GM12878 (cell line): ENCODE results near the gene TMSB10. TPM values are rescaled to one million over a fixed set of nuclear protein-coding genes. Genes with fewer than 3 reads are reported as not detected.
A peak's percentile ranks its signal among the peaks of the same experiment; 100 is the strongest.

Experiments
- ATF7 ChIP-seq: fragments of 450-650 bp; IDR thresholded peaks from 2 replicates; pipeline ENCODE4 v1.6.1; 2016; ENCODE audit warnings: low read depth, mild to moderate bottlenecking
- DPF2 ChIP-seq: fragments of 450-650 bp; IDR thresholded peaks from 2 replicates; pipeline ENCODE4 v1.6.1; 2017; ENCODE audit warnings: mild to moderate bottlenecking
- ESRRA ChIP-seq: IDR thresholded peaks from 2 replicates; pipeline ENCODE4 v1.6.1; 2012; ENCODE audit warnings: mild to moderate bottlenecking, low read length, improper control_type of control experiment
- FOS ChIP-seq: IDR thresholded peaks from 3 replicates; pipeline ENCODE4 v1.6.1; 2011; ENCODE audit warnings: borderline replicate concordance; ENCODE audit not compliant: insufficient read length; ENCODE audit errors: extremely low read depth
- IKZF1 ChIP-seq: fragments of 450-650 bp; conservative IDR thresholded peaks from 2 replicates; pipeline ENCODE4 v1.6.1; 2017; ENCODE audit warnings: antibody characterized with exemption, mild to moderate bottlenecking
- LARP7 ChIP-seq: fragments of 450-650 bp; IDR thresholded peaks from 2 replicates; pipeline ENCODE4 v1.6.1; 2017; ENCODE audit warnings: mild to moderate bottlenecking
- NFYA ChIP-seq: IDR thresholded peaks from 2 replicates; pipeline ENCODE4 v1.6.1; 2011; ENCODE audit warnings: low read depth, mild to moderate bottlenecking, low read length, improper control_type of control experiment, borderline replicate concordance
- TCF3 ChIP-seq: IDR thresholded peaks from 2 replicates; pipeline ENCODE4 v1.6.1; 2012; ENCODE audit warnings: low read depth, mild to moderate bottlenecking, low read length, borderline replicate concordance; ENCODE audit not compliant: insufficient read depth
- USF1 ChIP-seq: IDR thresholded peaks from 2 replicates; pipeline ENCODE4 v1.6.1; 2011; ENCODE audit warnings: borderline replicate concordance, low read depth, mild to moderate bottlenecking, moderate library complexity, mixed read lengths, low read length; ENCODE audit not compliant: insufficient read depth; ENCODE audit errors: extremely low read length
- YBX1 ChIP-seq: fragments of 450-650 bp; IDR thresholded peaks from 2 replicates; pipeline ENCODE4 v1.6.1; 2016; ENCODE audit warnings: antibody characterized with exemption
- YY1 ChIP-seq: IDR thresholded peaks from 2 replicates; pipeline ENCODE4 v1.6.1; 2011; ENCODE audit warnings: low read depth, mild to moderate bottlenecking, low read length
- ZNF207 ChIP-seq: fragments of 450-650 bp; IDR thresholded peaks from 2 replicates; pipeline ENCODE4 v1.6.1; 2014; ENCODE audit warnings: antibody characterized with exemption, mild to moderate bottlenecking, borderline replicate concordance
- polyA plus RNA-seq, 11 experiments: library from polyadenylated mRNA; depleted of rRNA in 4 of 11; unstranded in 6 of 11; stranded (reverse) in 5 of 11; fragments of >200 nt; fragmentation: Nextera tagmentation in 4 of 11; fragmentation: Illumina TruSeq in 1 of 11; extraction: Ambion mirVana in 4 of 11; extraction: Trizol in 1 of 11; gene quantifications; 1 replicate in 1 of 11; 2 replicates in 10 of 11; pipeline versions ENCODE4 v1.2.1 to v1.2.3, GENCODE V29; 2011 to 2016; ENCODE audit warnings: inconsistent platforms in 2 of 11, missing spikeins in 2 of 11, low read depth in 1 of 11
- total RNA-seq, 4 experiments: library from RNA; depleted of rRNA in 3 of 4; stranded (reverse); fragments of >200 nt in 3 of 4; fragmentation: Illumina TruSeq in 1 of 4; extraction: Trizol in 1 of 4; gene quantifications; 2 replicates each; pipeline versions ENCODE4 v1.2.1 to v1.2.3, GENCODE V29; 2013 to 2021

The TMSB10 gene
- total and polyA plus RNA-seq, 10 of the 15 experiments (the other 5 are each of a cell fraction or from before 2014, with no cell fraction given): 1,406 to 4,860 (median 3,381) TPM

GRCh38 chr2:84924173-84925106 lies 19.0 kb downstream of the TMSB10 start (continued):
- TF ChIP-seq USF1 (no peak), ZNF207 (no peak), YY1 (no peak), LARP7 (no peak), FOS (peak; percentile 42), IKZF1 (peak; percentile 84), DPF2 (0 out of 2 replicates have a peak, but pooled peaks have one; percentile 40), TCF3 (no peak), NFYA (peak; percentile 35; the same call in 1 of the 2 replicates), ATF7 (peak; percentile 41; the same call in 1 of the 2 replicates), YBX1 (no peak), ESRRA (no peak)
